ENCODE data around the gene ELAC2. TPM values are rescaled to one million over a fixed set of nuclear protein-coding genes. Genes with fewer than 3 reads are reported as not detected.

The ELAC2 gene
- total and polyA plus RNA-seq, 2 donors (not counting 1 experiment from before 2014, with no cell fraction given) = 58.1 to 79.4 TPM

DNA sequence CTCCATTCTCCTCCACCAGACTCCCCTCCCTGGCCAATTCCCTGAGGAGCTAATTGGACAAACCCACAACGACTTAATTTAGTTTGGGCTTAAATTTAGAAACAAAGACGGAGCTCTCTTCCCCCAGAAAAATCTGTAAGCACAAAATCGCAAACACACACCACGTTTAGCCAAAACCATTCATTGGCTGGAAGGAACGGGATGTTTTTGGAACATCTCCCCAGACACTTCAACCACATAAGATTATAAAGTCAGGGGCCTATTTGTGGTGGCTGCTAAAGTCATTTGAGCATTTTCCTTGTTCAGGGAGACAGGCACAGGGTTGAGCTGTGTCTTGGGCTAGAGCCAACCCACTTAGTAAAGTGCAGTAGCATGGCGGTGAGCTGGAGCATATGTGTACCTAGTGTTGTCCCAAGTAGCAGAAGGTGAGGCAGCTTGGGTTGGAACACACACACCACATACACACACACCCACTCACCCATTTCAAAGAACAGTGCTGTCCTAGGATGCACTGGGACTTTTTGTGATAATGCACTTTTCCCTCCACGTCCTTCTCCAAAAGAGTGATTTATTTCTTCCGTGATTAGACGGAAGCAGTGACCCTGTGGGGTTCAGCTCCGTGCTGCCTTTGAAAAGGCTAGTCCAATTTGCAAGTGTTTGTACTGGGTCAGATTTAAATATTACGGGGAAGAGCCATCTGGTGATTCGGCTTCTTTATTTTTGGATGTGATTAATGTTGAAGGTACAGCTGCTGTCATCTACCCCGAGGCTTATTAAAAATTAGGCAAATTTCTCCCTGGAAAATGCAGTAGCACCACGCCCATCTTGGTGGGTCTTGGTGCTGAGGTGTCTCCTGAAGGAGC is 32.2 kb downstream of the ELAC2 start:
- no peak overlapping the region for H3K27ac ChIP-seq (ENCODE audit: low read length in 2 of 2)
- H3K4me1 ChIP-seq (ENCODE audit: control insufficient read depth in 2 of 2, insufficient read depth in 2 of 2, low read length in 2 of 2) = peaks cover 0 to 12% of the 10 kb centered on the region in 2 donors
- no peaks in the 10 kb centered on the region for H4K20me1 ChIP-seq (ENCODE audit: control insufficient read depth, insufficient read depth, low read length, poor library complexity, severe bottlenecking)
- POLR2A ChIA-PET = no interaction called here
- H3K4me1 Mint-ChIP-seq = peaks cover 29% of the 10 kb centered on the region
- WGBS (ENCODE audit: insufficient coverage) = 76% methylated on average over 9 of the region's 14 CpGs
- no peak overlapping the region for H3K4me3 Mint-ChIP-seq
- DNase-seq = no peak
- H3K79me2 ChIP-seq (ENCODE audit: control insufficient read depth, insufficient read depth, low read length) = no peaks in the 10 kb centered on the region
- H3K36me3 ChIP-seq (replicated peaks in 1 of 2; ENCODE audit: control extremely low read depth in 1 of 2, control insufficient read depth in 1 of 2, extremely low read depth in 1 of 2, insufficient read depth in 2 of 2, low read length in 1 of 2) = no peaks in the 10 kb centered on the region
- intact Hi-C loops (cut with micrococcal nuclease) = no loop called here
- H3K9me3 ChIP-seq (ENCODE audit: control extremely low read depth in 1 of 3, control insufficient read depth in 2 of 3, insufficient read depth in 1 of 3, low read length in 2 of 3) = no peaks in the 10 kb centered on the region
- ATAC-seq (ENCODE audit: low read depth) = no peak
- TF ChIP-seq EZH2 (IDR thresholded peaks at IDR 0.05; ENCODE audit: borderline replicate concordance, insufficient read depth, low read depth, low read length, poor library complexity, severe bottlenecking) = no peak
- TF ChIP-seq, protein P1, sequence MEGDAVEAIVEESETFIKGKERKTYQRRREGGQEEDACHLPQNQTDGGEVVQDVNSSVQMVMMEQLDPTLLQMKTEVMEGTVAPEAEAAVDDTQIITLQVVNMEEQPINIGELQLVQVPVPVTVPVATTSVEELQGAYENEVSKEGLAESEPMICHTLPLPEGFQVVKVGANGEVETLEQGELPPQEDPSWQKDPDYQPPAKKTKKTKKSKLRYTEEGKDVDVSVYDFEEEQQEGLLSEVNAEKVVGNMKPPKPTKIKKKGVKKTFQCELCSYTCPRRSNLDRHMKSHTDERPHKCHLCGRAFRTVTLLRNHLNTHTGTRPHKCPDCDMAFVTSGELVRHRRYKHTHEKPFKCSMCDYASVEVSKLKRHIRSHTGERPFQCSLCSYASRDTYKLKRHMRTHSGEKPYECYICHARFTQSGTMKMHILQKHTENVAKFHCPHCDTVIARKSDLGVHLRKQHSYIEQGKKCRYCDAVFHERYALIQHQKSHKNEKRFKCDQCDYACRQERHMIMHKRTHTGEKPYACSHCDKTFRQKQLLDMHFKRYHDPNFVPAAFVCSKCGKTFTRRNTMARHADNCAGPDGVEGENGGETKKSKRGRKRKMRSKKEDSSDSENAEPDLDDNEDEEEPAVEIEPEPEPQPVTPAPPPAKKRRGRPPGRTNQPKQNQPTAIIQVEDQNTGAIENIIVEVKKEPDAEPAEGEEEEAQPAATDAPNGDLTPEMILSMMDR (IDR thresholded peaks at IDR 0.05) = no peak
- no peaks in the 10 kb centered on the region for H3K27me3 ChIP-seq (replicated peaks in 1 of 4; ENCODE audit: control extremely low read depth in 1 of 4, control insufficient read depth in 3 of 4, insufficient read depth in 4 of 4, low read length in 3 of 4)
- H3K9me3 Mint-ChIP-seq (ENCODE audit: insufficient read depth) = no peaks in the 10 kb centered on the region
- no peak overlapping the region for H2AFZ ChIP-seq (ENCODE audit: insufficient read depth, low read depth, low read length, poor library complexity, severe bottlenecking)
- CTCF ChIA-PET = interaction anchor here (1.2 to 1.3 kb wide), 2 partner anchors 33 to 44 kb away, joined by 3 to 4 read pairs; partner anchors contain the start of gene ELAC2
- H3K4me3 ChIP-seq (ENCODE audit: control extremely low read depth in 1 of 5, extremely low read depth in 1 of 5, insufficient read depth in 1 of 5, low read depth in 2 of 5, low read length in 4 of 5) = no peak overlapping the region
- no peaks in the 10 kb centered on the region for H3K27me3 Mint-ChIP-seq
- H3K27ac Mint-ChIP-seq = no peak overlapping the region
- no peak overlapping the region for H3K9ac ChIP-seq (ENCODE audit: low read length)
- H3K4me2 ChIP-seq (replicated peaks; ENCODE audit: low read depth, low read length, poor library complexity, severe bottlenecking) = no peak overlapping the region

Data from B cell (primary cell).